H9 (cell line): Measurements from ENCODE around the gene KCNIP1. TPM values are rescaled to one million over a fixed set of nuclear protein-coding genes. Genes with fewer than 3 reads are reported as not detected.

Experiments
- DNase-seq: peaks from one replicate; pipeline ENCODE4 v3.0.0-alpha.2; 2017
- H2AFZ ChIP-seq: one replicate; pipeline ENCODE4 v1.6.1; 2013; ENCODE audit warnings: mild to moderate bottlenecking, low read length, control low read depth, moderate library complexity
- H2AK5ac ChIP-seq: 2 replicates; pipeline ENCODE4 v1.6.1; 2013; ENCODE audit warnings: low read length, control low read depth, mixed read lengths; ENCODE audit not compliant: insufficient read length
- H2BK120ac ChIP-seq: one replicate; pipeline ENCODE4 v1.6.1; 2013; ENCODE audit warnings: low read depth, mild to moderate bottlenecking, low read length, control low read depth, inconsistent platforms; ENCODE audit not compliant: poor library complexity, severe bottlenecking
- H2BK12ac ChIP-seq: 2 replicates; pipeline ENCODE4 v1.6.1; 2013; ENCODE audit warnings: low read length, control low read depth, mixed read lengths, low read depth; ENCODE audit not compliant: insufficient read length
- H2BK15ac ChIP-seq: 2 replicates; pipeline ENCODE4 v1.6.1; 2013; ENCODE audit warnings: low read depth, low read length, control low read depth
- H2BK20ac ChIP-seq: one replicate; pipeline ENCODE4 v1.6.1; 2013; ENCODE audit warnings: low read depth, mild to moderate bottlenecking, low read length, control low read depth, inconsistent platforms; ENCODE audit not compliant: poor library complexity, severe bottlenecking
- H2BK5ac ChIP-seq: 2 replicates; pipeline ENCODE4 v1.6.1; 2013; ENCODE audit warnings: low read length, control low read depth, mixed read lengths; ENCODE audit not compliant: insufficient read length
- H3K14ac ChIP-seq: 2 replicates; pipeline ENCODE4 v1.6.1; 2013; ENCODE audit warnings: low read length, control low read depth; ENCODE audit not compliant: insufficient read depth
- H3K18ac ChIP-seq: 2 replicates; pipeline ENCODE4 v1.6.1; 2013; ENCODE audit warnings: low read depth, mild to moderate bottlenecking, mixed read lengths, low read length, control low read depth; ENCODE audit not compliant: insufficient read length
- H3K23ac ChIP-seq: 2 replicates; pipeline ENCODE4 v1.6.1; 2013; ENCODE audit warnings: low read length, control low read depth, mixed read lengths, low read depth; ENCODE audit not compliant: insufficient read length
- H3K23me2 ChIP-seq: 2 replicates; pipeline ENCODE4 v1.6.1; 2013; ENCODE audit warnings: low read depth, mild to moderate bottlenecking, mixed read lengths, low read length, control low read depth; ENCODE audit not compliant: insufficient read length, poor library complexity, severe bottlenecking
- H3K27ac ChIP-seq: 2 replicates; pipeline ENCODE4 v1.5.1; 2013; ENCODE audit warnings: low read length, control low read depth, mixed read lengths, low read depth; ENCODE audit not compliant: insufficient read length
- H3K27me3 ChIP-seq: 2 replicates; pipeline ENCODE4 v1.6.1; 2013; ENCODE audit warnings: low read length, control low read depth, inconsistent platforms; ENCODE audit not compliant: insufficient read depth
- H3K4ac ChIP-seq: 2 replicates; pipeline ENCODE4 v1.6.1; 2013; ENCODE audit warnings: low read depth, mild to moderate bottlenecking, control low read depth, inconsistent platforms, low read length, moderate library complexity
- H3K4me1 ChIP-seq: 2 replicates; pipeline ENCODE4 v1.6.1; 2013; ENCODE audit warnings: low read length, control low read depth, inconsistent platforms; ENCODE audit not compliant: insufficient read depth
- H3K4me2 ChIP-seq: 2 replicates; pipeline ENCODE4 v1.6.1; 2013; ENCODE audit warnings: low read length, control low read depth, mixed read lengths; ENCODE audit not compliant: insufficient read length, insufficient read depth
- H3K56ac ChIP-seq: 2 replicates; pipeline ENCODE4 v1.6.1; 2013; ENCODE audit warnings: low read depth, mild to moderate bottlenecking, mixed read lengths, low read length, control low read depth; ENCODE audit not compliant: insufficient read length
- H3K79me1 ChIP-seq: 2 replicates; pipeline ENCODE4 v1.6.1; 2013; ENCODE audit warnings: low read depth, mild to moderate bottlenecking, moderate library complexity, low read length, control low read depth, inconsistent platforms; ENCODE audit not compliant: insufficient read depth, poor library complexity, severe bottlenecking
- H3K79me2 ChIP-seq: 2 replicates; pipeline ENCODE4 v1.6.1; 2013; ENCODE audit warnings: low read length, control low read depth, inconsistent platforms; ENCODE audit not compliant: insufficient read depth
- H3K9ac ChIP-seq: 2 replicates; pipeline ENCODE4 v1.6.1; 2013; ENCODE audit warnings: low read length, control low read depth, mixed read lengths; ENCODE audit not compliant: insufficient read length; ENCODE audit errors: extremely low read depth
- H3K9me3 ChIP-seq: one replicate; pipeline ENCODE4 v1.6.1; 2013; ENCODE audit warnings: low read depth, low read length, inconsistent platforms; ENCODE audit not compliant: control insufficient read depth
- H3T11ph ChIP-seq: one replicate; pipeline ENCODE4 v1.6.1; 2013; ENCODE audit warnings: mild to moderate bottlenecking, low read length, control low read depth, inconsistent platforms
- H4K20me1 ChIP-seq: one replicate; pipeline ENCODE4 v1.6.1; 2013; ENCODE audit not compliant: control insufficient read depth, insufficient read length, insufficient read depth
- H4K5ac ChIP-seq: 2 replicates; pipeline ENCODE4 v1.6.1; 2013; ENCODE audit warnings: low read depth, mild to moderate bottlenecking, mixed read lengths, low read length, control low read depth; ENCODE audit not compliant: insufficient read length
- H4K8ac ChIP-seq: replicated peaks from 2 replicates; pipeline ENCODE4 v1.6.1; 2013; ENCODE audit warnings: low read length, control low read depth, mixed read lengths, low read depth; ENCODE audit not compliant: insufficient read length
- H4K91ac ChIP-seq: 2 replicates; pipeline ENCODE4 v1.6.1; 2013; ENCODE audit warnings: low read depth, mild to moderate bottlenecking, moderate library complexity, mixed read lengths, low read length, control low read depth; ENCODE audit not compliant: insufficient read length
- H3K27ac Mint-ChIP-seq, 3 experiments: 2 replicates in 2 of 3; 3 replicates in 1 of 3; pipeline ENCODE4 v1.8.0; 2020 to 2021; ENCODE audit warnings: mixed read lengths in 3 of 3, mild to moderate bottlenecking in 1 of 3, moderate library complexity in 1 of 3
- H3K27me3 Mint-ChIP-seq: 2 replicates; pipeline ENCODE4 v1.8.0; 2021; ENCODE audit warnings: low read depth, mild to moderate bottlenecking, moderate library complexity, mixed read lengths
- H3K36me3 Mint-ChIP-seq, 3 experiments: 2 replicates in 2 of 3; 3 replicates in 1 of 3; pipeline ENCODE4 v1.8.0; 2020 to 2021; ENCODE audit warnings: low read depth in 3 of 3, mixed read lengths in 3 of 3; ENCODE audit not compliant: insufficient read depth in 1 of 3
- H3K4me1 Mint-ChIP-seq, 2 experiments: 2 replicates each; pipeline ENCODE4 v1.8.0; 2020; ENCODE audit warnings: mixed read lengths in 2 of 2
- H3K4me3 Mint-ChIP-seq, 2 experiments: 2 replicates in 1 of 2; 3 replicates in 1 of 2; pipeline ENCODE4 v1.8.0; 2020 to 2021; ENCODE audit warnings: mild to moderate bottlenecking in 2 of 2, mixed read lengths in 2 of 2, moderate library complexity in 1 of 2
- H3K9me3 Mint-ChIP-seq, 2 experiments: 2 replicates in 1 of 2; 3 replicates in 1 of 2; pipeline ENCODE4 v1.8.0; 2020; ENCODE audit warnings: mild to moderate bottlenecking in 2 of 2, mixed read lengths in 2 of 2, moderate library complexity in 1 of 2
- WGBS: extraction: QIAGEN DNeasy Blood & Tissue Kit; methylation state at CpG from one replicate; pipeline ENCODE4 v1.1.7; 2013; ENCODE audit warnings: missing lambda C conversion rate, low lambda C conversion rate, mixed read lengths; ENCODE audit not compliant: insufficient read length; ENCODE audit errors: extremely low coverage; 5-methylcytosine and 5-hydroxymethylcytosine counted together
- total RNA-seq: library from RNA; stranded (reverse); gene quantifications from 2 replicates; pipeline ENCODE4 v1.2.1, GENCODE V29; 2021
- TF ChIP-seq, protein P1 (sequence below): fragments of 200-600 bp; sonication (generic); conservative IDR thresholded peaks from 3 replicates; pipeline ENCODE4 v1.8.0; 2021; ENCODE audit warnings: antibody characterized with exemption, mild to moderate bottlenecking

KCNIP1 gene
- total RNA-seq, 1 experiment from 2014 or later = 0.63 TPM

DNA sequence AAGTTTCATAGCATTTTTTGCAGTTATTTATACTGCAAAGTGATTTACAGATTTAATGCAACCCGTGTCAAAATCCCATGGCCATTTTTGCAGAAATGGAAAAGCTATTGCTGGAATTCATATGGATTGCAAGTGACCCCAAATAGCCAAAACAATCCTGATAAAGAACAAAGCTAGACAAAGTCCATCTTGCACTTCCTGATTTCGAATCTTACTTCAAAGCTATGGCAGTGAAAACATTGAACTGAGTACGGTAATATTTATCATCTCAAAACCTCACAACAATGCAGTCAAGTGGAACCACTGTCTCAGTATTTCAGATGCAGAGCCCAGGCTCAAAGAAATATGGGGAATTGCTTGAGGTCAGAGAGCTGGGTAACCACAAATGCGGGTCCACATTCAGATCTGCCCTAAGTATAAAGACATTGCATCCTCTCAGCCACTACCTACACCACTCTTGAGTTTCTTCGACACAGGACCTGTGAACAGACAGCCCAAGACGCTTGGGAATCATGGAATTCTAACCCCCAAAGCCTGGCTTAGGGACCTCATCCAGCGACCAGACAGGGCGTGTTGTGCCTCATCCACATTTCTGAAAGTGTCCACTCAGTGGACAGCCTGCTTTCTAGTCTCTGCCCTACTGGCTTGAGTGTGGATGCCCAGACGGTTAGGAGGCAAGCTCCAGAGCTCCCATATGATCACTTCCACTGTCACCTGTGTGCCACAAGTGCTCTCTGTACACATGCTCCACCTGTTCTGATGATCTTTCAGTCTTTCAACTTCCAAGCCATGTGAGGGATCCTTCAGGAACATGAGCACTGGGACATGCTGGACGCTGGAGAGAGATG lies 39.3 kb upstream of the KCNIP1 start:
- Histone ChIP-seq H3K23me2 (no peaks in the 10 kb centered on the region), H2BK5ac (no peak overlapping the region), H2AFZ (no peak overlapping the region), H4K20me1 (no peaks in the 10 kb centered on the region), H3K14ac (no peak overlapping the region), H4K8ac (no peak overlapping the region), H3K4ac (no peak overlapping the region), H2BK20ac (no peak overlapping the region), H3T11ph (no peak overlapping the region), H3K9ac (no peak overlapping the region), H2AK5ac (no peak overlapping the region), H3K9me3 (no peaks in the 10 kb centered on the region), H3K18ac (no peak overlapping the region), H2BK15ac (no peak overlapping the region), H3K56ac (no peak overlapping the region), H3K27me3 (no peaks in the 10 kb centered on the region), H3K23ac (no peak overlapping the region), H3K27ac (no peak overlapping the region), H2BK120ac (no peak overlapping the region), H4K5ac (no peak overlapping the region), H4K91ac (no peak overlapping the region), H3K79me1 (no peaks in the 10 kb centered on the region), H3K4me1 (no peaks in the 10 kb centered on the region), H2BK12ac (no peak overlapping the region), H3K79me2 (no peaks in the 10 kb centered on the region), H3K4me2 (no peak overlapping the region)
- peaks cover 2% of the 10 kb centered on the region; the same call in 1 of the 2 replicates for H3K27me3 Mint-ChIP-seq
- TF ChIP-seq, protein P1, sequence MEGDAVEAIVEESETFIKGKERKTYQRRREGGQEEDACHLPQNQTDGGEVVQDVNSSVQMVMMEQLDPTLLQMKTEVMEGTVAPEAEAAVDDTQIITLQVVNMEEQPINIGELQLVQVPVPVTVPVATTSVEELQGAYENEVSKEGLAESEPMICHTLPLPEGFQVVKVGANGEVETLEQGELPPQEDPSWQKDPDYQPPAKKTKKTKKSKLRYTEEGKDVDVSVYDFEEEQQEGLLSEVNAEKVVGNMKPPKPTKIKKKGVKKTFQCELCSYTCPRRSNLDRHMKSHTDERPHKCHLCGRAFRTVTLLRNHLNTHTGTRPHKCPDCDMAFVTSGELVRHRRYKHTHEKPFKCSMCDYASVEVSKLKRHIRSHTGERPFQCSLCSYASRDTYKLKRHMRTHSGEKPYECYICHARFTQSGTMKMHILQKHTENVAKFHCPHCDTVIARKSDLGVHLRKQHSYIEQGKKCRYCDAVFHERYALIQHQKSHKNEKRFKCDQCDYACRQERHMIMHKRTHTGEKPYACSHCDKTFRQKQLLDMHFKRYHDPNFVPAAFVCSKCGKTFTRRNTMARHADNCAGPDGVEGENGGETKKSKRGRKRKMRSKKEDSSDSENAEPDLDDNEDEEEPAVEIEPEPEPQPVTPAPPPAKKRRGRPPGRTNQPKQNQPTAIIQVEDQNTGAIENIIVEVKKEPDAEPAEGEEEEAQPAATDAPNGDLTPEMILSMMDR = no peak
- H3K27ac Mint-ChIP-seq = no peak overlapping the region
- H3K36me3 Mint-ChIP-seq = peaks cover 0 to 8% (median 0%) of the 10 kb centered on the region in 3 experiments; a peak in 2 of 7 replicates
- no peak overlapping the region for H3K4me3 Mint-ChIP-seq
- WGBS = no CpG with 5 or more reads among the region's 10 CpGs
- peaks cover 5 to 6% of the 10 kb centered on the region in 2 experiments; a peak in 3 of 4 replicates for H3K4me1 Mint-ChIP-seq
- DNase-seq = no peak
- peaks cover 8 to 14% of the 10 kb centered on the region in 2 experiments; a peak in 4 of 5 replicates for H3K9me3 Mint-ChIP-seq
